ENCODE results near the gene KLHL21.

The KLHL21 gene

DNA sequence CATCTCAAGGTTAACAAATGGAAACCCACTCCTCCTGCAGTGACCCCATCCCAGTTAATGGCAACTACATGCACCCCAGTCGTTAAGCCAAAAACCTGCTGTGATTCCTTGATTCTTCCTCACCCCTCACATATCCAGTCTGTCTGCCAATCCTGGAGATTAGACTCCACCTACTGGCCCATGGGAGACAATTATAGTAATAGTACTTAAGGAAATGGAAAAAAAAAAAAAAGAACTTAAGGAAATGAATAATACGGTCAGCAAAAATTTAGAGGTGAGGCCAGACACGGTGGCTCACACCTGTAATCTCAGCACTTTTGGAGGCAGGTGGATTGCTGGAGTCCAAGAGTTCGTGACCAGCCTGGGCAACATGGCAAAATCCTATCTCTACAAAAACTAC, 55.4 kb downstream of the KLHL21 start:
- Histone ChIP-seq H3K9me3 (ENCODE audit: control insufficient read depth in 2 of 2, low read length in 2 of 2) (no peaks in the 10 kb centered on the region), H3K4me3 (ENCODE audit: low read length in 2 of 2) (no peak overlapping the region), H3K4me1 (ENCODE audit: control insufficient read depth in 2 of 2, insufficient read depth in 2 of 2, low read length in 2 of 2) (peaks cover 0 to 3% of the 10 kb centered on the region in 2 donors), H3K9ac (ENCODE audit: low read depth in 1 of 2, low read length in 2 of 2) (no peak overlapping the region), H3K36me3 (ENCODE audit: control insufficient read depth in 2 of 2, insufficient read depth in 2 of 2, low read length in 2 of 2) (peaks cover 42 to 55% of the 10 kb centered on the region in 2 donors), H3K27ac (ENCODE audit: low read depth in 2 of 2, low read length in 2 of 2) (no peak overlapping the region), H3K27me3 (ENCODE audit: control insufficient read depth in 2 of 2, insufficient read depth in 2 of 2, low read length in 2 of 2) (no peaks in the 10 kb centered on the region)

DNA sequence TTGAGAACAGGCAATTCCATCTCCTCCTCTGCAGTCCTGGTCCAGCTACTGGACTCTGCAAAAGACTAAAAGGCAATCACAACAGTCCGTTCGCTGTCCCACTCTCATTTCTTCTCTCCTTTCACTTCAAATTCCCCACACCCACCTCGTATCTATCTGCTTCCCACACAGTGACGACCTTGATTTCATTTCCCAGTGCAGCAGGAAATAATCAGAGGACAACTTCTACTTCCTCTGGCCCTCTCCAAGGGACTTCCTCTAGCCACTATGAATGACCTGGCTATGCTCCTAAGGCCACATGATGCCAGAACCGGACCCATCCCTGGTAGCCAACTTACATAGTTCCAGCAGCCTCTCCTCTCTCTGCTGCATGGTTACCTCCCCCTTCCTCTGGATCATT, 56.3 kb downstream of the KLHL21 start:
- no peak overlapping the region for H3K27ac ChIP-seq (ENCODE audit: low read depth in 2 of 2, low read length in 2 of 2)
- no peaks in the 10 kb centered on the region for H3K27me3 ChIP-seq (ENCODE audit: control insufficient read depth in 2 of 2, insufficient read depth in 2 of 2, low read length in 2 of 2)
- H3K9ac ChIP-seq (ENCODE audit: low read depth in 1 of 2, low read length in 2 of 2), result no peak overlapping the region
- no peak overlapping the region for H3K4me3 ChIP-seq (ENCODE audit: low read length in 2 of 2)
- H3K36me3 ChIP-seq (ENCODE audit: control insufficient read depth in 2 of 2, insufficient read depth in 2 of 2, low read length in 2 of 2), result peaks cover 42 to 64% of the 10 kb centered on the region in 2 donors
- H3K9me3 ChIP-seq (ENCODE audit: control insufficient read depth in 2 of 2, low read length in 2 of 2), result no peaks in the 10 kb centered on the region
- no peaks in the 10 kb centered on the region for H3K4me1 ChIP-seq (ENCODE audit: control insufficient read depth in 2 of 2, insufficient read depth in 2 of 2, low read length in 2 of 2)

DNA sequence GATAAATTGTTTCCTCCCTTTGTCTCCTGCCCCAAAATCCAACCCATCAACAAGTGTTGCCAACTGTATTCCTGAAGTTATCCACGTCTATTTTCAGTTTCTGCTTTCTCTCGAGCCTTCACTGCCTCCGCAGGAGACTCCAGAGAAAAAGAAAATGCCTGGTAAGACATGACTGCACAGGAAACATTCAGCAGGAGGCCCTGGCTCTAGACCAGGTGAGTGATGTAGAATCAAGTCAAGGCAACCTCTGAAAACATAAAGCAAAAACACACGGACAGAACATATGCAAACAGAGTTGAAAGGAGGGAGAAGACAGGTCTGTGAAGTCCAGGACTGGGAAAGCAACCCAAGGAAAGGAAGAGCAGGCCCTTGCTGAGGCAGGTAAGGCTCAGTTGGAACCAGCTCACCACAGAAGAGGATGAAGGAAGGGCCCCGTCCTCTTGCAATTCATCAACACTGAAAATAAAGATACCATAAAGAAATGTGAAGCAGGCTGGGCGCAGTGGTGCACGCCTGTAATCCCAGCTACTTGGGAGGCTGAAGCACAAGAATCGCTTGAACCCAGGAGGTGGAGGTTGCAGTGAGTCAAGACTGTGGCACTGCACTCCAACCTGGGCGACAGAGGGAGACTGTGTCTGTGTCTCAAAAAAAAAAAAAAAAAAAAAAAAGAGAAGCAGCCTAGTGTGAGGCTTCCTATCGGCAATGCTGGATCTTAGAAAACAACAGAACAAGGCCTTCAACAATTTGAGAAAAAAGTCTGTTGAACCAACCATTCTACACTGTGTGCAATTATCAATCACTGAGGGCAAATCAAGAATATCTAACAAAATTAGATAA, 57.2 kb downstream of the KLHL21 start:
- no peak overlapping the region for H3K27ac ChIP-seq (ENCODE audit: low read depth in 2 of 2, low read length in 2 of 2)
- no peaks in the 10 kb centered on the region for H3K4me1 ChIP-seq (ENCODE audit: control insufficient read depth in 2 of 2, insufficient read depth in 2 of 2, low read length in 2 of 2)
- H3K4me3 ChIP-seq (ENCODE audit: low read length in 2 of 2), result no peak overlapping the region
- H3K9ac ChIP-seq (ENCODE audit: low read depth in 1 of 2, low read length in 2 of 2), result no peak overlapping the region
- no peaks in the 10 kb centered on the region for H3K27me3 ChIP-seq (ENCODE audit: control insufficient read depth in 2 of 2, insufficient read depth in 2 of 2, low read length in 2 of 2)
- no peaks in the 10 kb centered on the region for H3K9me3 ChIP-seq (ENCODE audit: control insufficient read depth in 2 of 2, low read length in 2 of 2)
- peaks cover 42 to 66% of the 10 kb centered on the region in 2 donors for H3K36me3 ChIP-seq (ENCODE audit: control insufficient read depth in 2 of 2, insufficient read depth in 2 of 2, low read length in 2 of 2)

DNA sequence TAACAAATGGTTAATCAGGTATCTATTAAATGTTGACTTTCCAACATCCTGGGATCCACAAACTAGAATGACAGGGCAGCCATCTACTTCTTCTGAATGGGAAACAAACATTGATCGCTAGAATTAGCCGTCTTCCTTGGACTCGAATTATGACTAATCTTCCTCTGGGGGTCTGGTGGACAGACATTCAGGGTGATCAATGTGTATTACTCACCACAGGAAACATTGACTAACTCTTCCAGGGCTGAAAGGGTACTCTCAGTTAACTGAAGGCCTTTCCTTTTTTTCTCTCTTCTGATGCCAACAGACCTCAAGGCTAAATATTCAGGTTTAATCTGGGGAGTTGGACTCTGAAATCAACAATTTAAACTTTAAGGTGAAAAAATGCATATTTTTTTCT, 57.8 kb downstream of the KLHL21 start:
- H3K36me3 ChIP-seq (ENCODE audit: control insufficient read depth in 2 of 2, insufficient read depth in 2 of 2, low read length in 2 of 2), result peaks cover 42 to 62% of the 10 kb centered on the region in 2 donors
- no peak overlapping the region for H3K27ac ChIP-seq (ENCODE audit: low read depth in 2 of 2, low read length in 2 of 2)

More for the DNA sequence above, 57.8 kb downstream of the KLHL21 start:
- H3K9ac ChIP-seq (ENCODE audit: low read depth in 1 of 2, low read length in 2 of 2), result no peak overlapping the region
- no peaks in the 10 kb centered on the region for H3K9me3 ChIP-seq (ENCODE audit: control insufficient read depth in 2 of 2, low read length in 2 of 2)
- no peak overlapping the region for H3K4me3 ChIP-seq (ENCODE audit: low read length in 2 of 2)
- no peaks in the 10 kb centered on the region for H3K27me3 ChIP-seq (ENCODE audit: control insufficient read depth in 2 of 2, insufficient read depth in 2 of 2, low read length in 2 of 2)
- no peaks in the 10 kb centered on the region for H3K4me1 ChIP-seq (ENCODE audit: control insufficient read depth in 2 of 2, insufficient read depth in 2 of 2, low read length in 2 of 2)
